Gastrocnemius medialis (tissue), 4 donors: ENCODE data around the gene SLCO3A1. TPM values are rescaled to one million over a fixed set of nuclear protein-coding genes. Genes with fewer than 3 reads are reported as not detected.

Experiments
- ATAC-seq, 2 donors: fragments of 150-250 bp; one replicate each; pipeline ENCODE4 v1.9.1; 2016
- DNase-seq, 2 donors: peaks; one replicate each; pipeline ENCODE4 v3.0.0-alpha.2; 2019
- H3K27ac ChIP-seq, 4 donors: fragments of 200-600 bp; sonication (generic); 1 replicate in 1 of 4; 2 replicates in 3 of 4; pipeline ENCODE4 v1.5.1; 2016 to 2018; ENCODE audit warnings: mild to moderate bottlenecking in 2 of 4, moderate library complexity in 1 of 4
- H3K27me3 ChIP-seq, 3 donors: fragments of 200-600 bp; sonication (generic) in 2 of 3; 1 replicate in 1 of 3; 2 replicates in 2 of 3; pipeline versions ENCODE4 v1.5.1 to v1.6.0; 2016 to 2019; ENCODE audit warnings: mild to moderate bottlenecking in 1 of 3, moderate library complexity in 1 of 3
- H3K36me3 ChIP-seq, 2 donors: fragments of 200-600 bp; sonication (generic) in 1 of 2; one replicate each; pipeline ENCODE4 v1.5.1; 2017 to 2018
- H3K4me1 ChIP-seq, 2 donors: fragments of 200-600 bp; sonication (generic) in 1 of 2; one replicate each; pipeline ENCODE4 v1.5.1; 2016 to 2017; ENCODE audit warnings: mild to moderate bottlenecking in 2 of 2
- H3K4me3 ChIP-seq, 4 donors: fragments of 200-600 bp; sonication (generic) in 3 of 4; 1 replicate in 1 of 4; 2 replicates in 3 of 4; pipeline ENCODE4 v1.5.1; 2016 to 2019; ENCODE audit warnings: mild to moderate bottlenecking in 2 of 4
- H3K9me3 ChIP-seq, 3 donors: fragments of 200-600 bp; sonication (generic) in 2 of 3; 1 replicate in 1 of 3; 2 replicates in 2 of 3; pipeline ENCODE4 v1.5.1; 2016 to 2019
- POLR2A ChIP-seq, 2 donors: fragments of 450-650 bp; IDR thresholded peaks; one replicate each; pipeline ENCODE4 v1.6.1; 2017; ENCODE audit warnings: antibody characterized with exemption in 2 of 2, mild to moderate bottlenecking in 2 of 2, moderate library complexity in 2 of 2
- in situ Hi-C, 4 donors: fragments of 200-750 bp; cut with MboI; loops; one replicate each; pipeline versions ENCODE4 v1.15.0 to v1.8.0; 2017; ENCODE audit warnings: low sequenced_read_pairs in 4 of 4
- intact Hi-C: fragments of 100-400 bp; cut with DNase I; formaldehyde crosslinking; loops from one replicate; pipeline ENCODE4 v1.15.1; 2023; ENCODE audit warnings: low total_unique reads
- total RNA-seq, 4 donors: library from RNA; depleted of rRNA; stranded (reverse); fragments of >200 nt; gene quantifications; one replicate each; pipeline versions ENCODE4 v1.1.0 to v1.2.3, GENCODE V29; 2016
- TF ChIP-seq, protein P1 (sequence below), 5 experiments: fragments of 450-650 bp in 3 of 5; fragments of 200-600 bp in 2 of 5; sonication (generic) in 2 of 5; IDR thresholded peaks in 4 of 5; conservative IDR thresholded peaks in 1 of 5; 1 replicate in 4 of 5; 2 replicates in 1 of 5; pipeline ENCODE4 v1.5.1; 2016 to 2019; ENCODE audit warnings: antibody characterized with exemption in 5 of 5, mild to moderate bottlenecking in 3 of 5, moderate library complexity in 3 of 5

SLCO3A1 gene
- total RNA-seq, 4 donors from 2014 or later, result 1.3 to 3.6 (median 3.0) TPM

DNA sequence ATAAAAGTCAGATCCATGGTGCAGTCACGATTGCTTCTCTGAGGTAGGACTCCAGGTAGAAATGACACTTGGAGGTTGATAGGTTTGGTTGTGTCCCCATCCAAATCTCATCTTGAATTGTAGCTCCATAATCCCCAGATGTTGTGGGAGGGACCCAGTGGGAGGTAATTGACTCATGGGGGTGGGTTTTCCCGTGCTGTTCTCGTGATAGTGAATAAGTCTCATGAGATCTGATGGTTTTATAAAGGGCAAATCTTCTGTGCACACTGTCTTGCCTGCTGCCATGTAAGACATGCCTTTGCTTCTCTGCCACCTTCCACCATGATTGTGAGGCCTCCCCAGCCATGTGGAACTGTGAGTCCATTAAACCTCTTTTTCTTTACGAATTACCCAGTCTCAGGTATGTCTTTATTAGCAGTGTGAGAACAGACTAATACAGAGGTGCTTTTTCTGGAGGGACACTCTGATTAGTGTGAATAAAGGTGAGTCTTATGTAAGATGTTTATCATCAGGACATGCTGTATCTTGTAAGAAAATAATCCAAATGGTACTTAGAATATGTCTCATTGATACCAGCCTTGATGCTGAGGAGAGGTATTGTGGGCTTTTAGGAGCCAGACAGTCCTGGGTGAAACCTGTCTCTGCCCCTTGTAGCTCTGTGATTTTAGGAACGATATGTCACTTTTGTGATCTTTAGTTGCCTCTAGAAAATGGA, 43.0 kb downstream of the SLCO3A1 start:
- Histone ChIP-seq H3K36me3 (no peaks in the 10 kb centered on the region), H3K9me3 (no peaks in the 10 kb centered on the region), H3K4me1 (peaks cover 12 to 23% of the 10 kb centered on the region in 2 donors), H3K27ac (peak overlapping the region in 1 of 4 donors; percentile 86), H3K27me3 (no peaks in the 10 kb centered on the region), H3K4me3 (no peak overlapping the region)
- in situ Hi-C loops, result no loop called here
- TF ChIP-seq, protein P1, sequence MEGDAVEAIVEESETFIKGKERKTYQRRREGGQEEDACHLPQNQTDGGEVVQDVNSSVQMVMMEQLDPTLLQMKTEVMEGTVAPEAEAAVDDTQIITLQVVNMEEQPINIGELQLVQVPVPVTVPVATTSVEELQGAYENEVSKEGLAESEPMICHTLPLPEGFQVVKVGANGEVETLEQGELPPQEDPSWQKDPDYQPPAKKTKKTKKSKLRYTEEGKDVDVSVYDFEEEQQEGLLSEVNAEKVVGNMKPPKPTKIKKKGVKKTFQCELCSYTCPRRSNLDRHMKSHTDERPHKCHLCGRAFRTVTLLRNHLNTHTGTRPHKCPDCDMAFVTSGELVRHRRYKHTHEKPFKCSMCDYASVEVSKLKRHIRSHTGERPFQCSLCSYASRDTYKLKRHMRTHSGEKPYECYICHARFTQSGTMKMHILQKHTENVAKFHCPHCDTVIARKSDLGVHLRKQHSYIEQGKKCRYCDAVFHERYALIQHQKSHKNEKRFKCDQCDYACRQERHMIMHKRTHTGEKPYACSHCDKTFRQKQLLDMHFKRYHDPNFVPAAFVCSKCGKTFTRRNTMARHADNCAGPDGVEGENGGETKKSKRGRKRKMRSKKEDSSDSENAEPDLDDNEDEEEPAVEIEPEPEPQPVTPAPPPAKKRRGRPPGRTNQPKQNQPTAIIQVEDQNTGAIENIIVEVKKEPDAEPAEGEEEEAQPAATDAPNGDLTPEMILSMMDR (IDR thresholded peaks at IDR 0.05 in 4 of 5, conservative IDR thresholded peaks at IDR 0.05 in 1 of 5), result no peak
- TF ChIP-seq POLR2A (IDR thresholded peaks at IDR 0.05), result no peak
- intact Hi-C loops, result no loop called here
- no peak for ATAC-seq
- DNase-seq, result no peak

DNA sequence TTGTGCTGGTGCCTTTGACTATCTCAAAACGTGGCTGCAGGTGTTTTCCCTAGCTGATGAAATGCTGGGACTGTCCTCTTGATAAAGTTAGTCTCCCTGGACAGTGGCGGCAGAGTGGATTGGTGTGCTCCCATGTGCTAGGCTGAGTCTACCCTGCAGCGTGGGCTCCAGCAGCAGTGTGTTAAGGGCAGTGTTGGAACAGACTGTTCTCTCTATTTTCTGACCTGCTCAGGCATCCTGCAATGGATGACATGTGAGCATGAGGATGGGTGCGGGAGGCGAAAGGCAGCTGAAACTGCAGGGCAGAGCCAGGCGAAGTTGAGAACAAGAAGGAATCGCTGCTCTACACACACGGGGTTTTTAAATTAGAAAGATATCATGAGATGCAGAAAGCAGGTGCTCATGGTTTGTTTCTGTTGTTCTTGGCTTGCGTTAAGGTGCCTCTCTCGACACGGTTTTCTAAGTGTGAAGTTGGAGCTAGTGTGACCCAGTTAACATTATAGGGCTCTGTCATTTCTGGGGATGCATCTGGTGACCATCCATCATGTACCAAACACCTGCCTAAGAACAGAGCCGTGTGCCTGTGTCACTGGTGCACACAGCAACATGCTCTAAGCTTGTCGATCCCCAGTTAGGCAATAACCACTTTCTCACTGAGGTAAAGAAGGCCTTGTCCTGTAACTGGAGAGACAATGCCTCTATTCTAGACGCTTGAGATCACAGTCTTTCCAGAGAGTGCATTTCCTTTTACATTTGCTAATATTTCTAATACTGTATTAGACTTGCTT, 44.3 kb downstream of the SLCO3A1 start:
- no peaks in the 10 kb centered on the region for H3K9me3 ChIP-seq
- H3K36me3 ChIP-seq, result no peaks in the 10 kb centered on the region
- intact Hi-C loops (no loop called here), in situ Hi-C loops (no loop called here)
- TF ChIP-seq, protein P1 (IDR thresholded peaks at IDR 0.05 in 4 of 5, conservative IDR thresholded peaks at IDR 0.05 in 1 of 5), result no peak
- no peak for TF ChIP-seq POLR2A (IDR thresholded peaks at IDR 0.05)
- DNase-seq (peak; percentile 60 to 65), ATAC-seq (peak; percentile 88 to 93)
- H3K4me1 ChIP-seq, result peaks cover 12 to 20% of the 10 kb centered on the region in 2 donors
- no peaks in the 10 kb centered on the region for H3K27me3 ChIP-seq
- H3K4me3 ChIP-seq, result no peak overlapping the region
- H3K27ac ChIP-seq, result peak overlapping the region; percentile 49 to 86 (median 56)

DNA sequence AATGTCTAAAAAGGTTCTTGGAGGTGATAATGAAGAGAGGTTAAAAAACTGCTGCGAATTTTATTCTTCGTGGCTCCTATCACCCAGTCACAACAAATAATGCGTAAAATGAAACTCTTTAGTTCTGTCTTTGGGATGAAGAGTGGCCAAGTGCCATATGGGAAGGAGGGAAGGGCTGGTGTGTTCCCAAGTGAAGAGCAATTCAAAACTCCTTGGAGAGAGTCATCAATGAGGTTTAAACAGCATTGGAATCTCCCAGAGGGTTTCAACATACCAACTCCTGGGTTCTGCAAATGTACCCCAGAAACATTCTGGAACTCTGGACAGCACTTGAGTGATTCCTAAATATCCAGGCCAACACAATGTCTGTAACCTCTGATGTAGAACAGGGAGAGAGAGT, 45.3 kb downstream of the SLCO3A1 start:
- H3K4me3 ChIP-seq, result no peak overlapping the region

DNA sequence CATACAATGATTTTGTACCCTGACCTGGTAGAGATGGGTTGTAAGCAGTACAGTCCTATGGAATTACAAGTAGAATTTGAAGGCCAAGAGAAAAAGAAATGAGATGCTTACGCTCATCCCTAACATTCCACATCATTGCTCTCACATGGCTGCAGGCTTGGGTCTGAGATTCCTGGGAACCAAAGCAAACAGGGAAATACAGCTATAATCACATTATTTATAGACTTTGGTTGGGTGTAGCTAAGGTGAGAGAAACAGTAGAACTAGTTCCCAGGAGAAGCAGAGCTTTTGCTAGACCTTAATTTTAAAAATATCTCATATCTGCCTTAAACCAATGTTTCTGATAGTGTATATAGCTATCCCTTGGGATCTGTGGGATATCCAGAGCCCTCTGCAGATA, 51.4 kb downstream of the SLCO3A1 start:
- Histone ChIP-seq H3K27ac (no peak overlapping the region), H3K4me3 (no peak overlapping the region), H3K4me1 (no peaks in the 10 kb centered on the region), H3K9me3 (no peaks in the 10 kb centered on the region), H3K36me3 (no peaks in the 10 kb centered on the region), H3K27me3 (no peaks in the 10 kb centered on the region)
- intact Hi-C loops (no loop called here), in situ Hi-C loops (no loop called here)
- TF ChIP-seq, protein P1 (IDR thresholded peaks at IDR 0.05 in 4 of 5, conservative IDR thresholded peaks at IDR 0.05 in 1 of 5), result no peak
- TF ChIP-seq POLR2A (IDR thresholded peaks at IDR 0.05), result no peak
- no peak for DNase-seq
- no peak for ATAC-seq

More for the DNA sequence above, 45.3 kb downstream of the SLCO3A1 start:
- ATAC-seq (no peak), DNase-seq (no peak)
- peaks cover 12 to 16% of the 10 kb centered on the region in 2 donors for H3K4me1 ChIP-seq
- no peaks in the 10 kb centered on the region for H3K36me3 ChIP-seq
- intact Hi-C loops, result no loop called here
- H3K27me3 ChIP-seq, result no peaks in the 10 kb centered on the region
- TF ChIP-seq POLR2A (IDR thresholded peaks at IDR 0.05), result no peak
- TF ChIP-seq, protein P1 (IDR thresholded peaks at IDR 0.05 in 4 of 5, conservative IDR thresholded peaks at IDR 0.05 in 1 of 5), result no peak
- peak overlapping the region in 1 of 4 donors; percentile 86 for H3K27ac ChIP-seq
- H3K9me3 ChIP-seq, result no peaks in the 10 kb centered on the region
- in situ Hi-C loops, result no loop called here
